Activated CD8-positive, alpha-beta memory T cell treated with anti-CD3 and anti-CD28 coated beads, Interleukin-2, amount 50 U/mL, for 24 hours (primary cell): ENCODE data around the gene MEI1.
"Not testable (repeated sequence)": the region's sequence is repeated elsewhere in the genome, so short reads cannot be mapped to it uniquely, and the experiment has no call there.

Source experiments
- DNase-seq: peaks from one replicate; pipeline ENCODE4 v3.0.0-alpha.2; 2020; ENCODE audit errors: extremely low read depth

Gene MEI1, protein sequence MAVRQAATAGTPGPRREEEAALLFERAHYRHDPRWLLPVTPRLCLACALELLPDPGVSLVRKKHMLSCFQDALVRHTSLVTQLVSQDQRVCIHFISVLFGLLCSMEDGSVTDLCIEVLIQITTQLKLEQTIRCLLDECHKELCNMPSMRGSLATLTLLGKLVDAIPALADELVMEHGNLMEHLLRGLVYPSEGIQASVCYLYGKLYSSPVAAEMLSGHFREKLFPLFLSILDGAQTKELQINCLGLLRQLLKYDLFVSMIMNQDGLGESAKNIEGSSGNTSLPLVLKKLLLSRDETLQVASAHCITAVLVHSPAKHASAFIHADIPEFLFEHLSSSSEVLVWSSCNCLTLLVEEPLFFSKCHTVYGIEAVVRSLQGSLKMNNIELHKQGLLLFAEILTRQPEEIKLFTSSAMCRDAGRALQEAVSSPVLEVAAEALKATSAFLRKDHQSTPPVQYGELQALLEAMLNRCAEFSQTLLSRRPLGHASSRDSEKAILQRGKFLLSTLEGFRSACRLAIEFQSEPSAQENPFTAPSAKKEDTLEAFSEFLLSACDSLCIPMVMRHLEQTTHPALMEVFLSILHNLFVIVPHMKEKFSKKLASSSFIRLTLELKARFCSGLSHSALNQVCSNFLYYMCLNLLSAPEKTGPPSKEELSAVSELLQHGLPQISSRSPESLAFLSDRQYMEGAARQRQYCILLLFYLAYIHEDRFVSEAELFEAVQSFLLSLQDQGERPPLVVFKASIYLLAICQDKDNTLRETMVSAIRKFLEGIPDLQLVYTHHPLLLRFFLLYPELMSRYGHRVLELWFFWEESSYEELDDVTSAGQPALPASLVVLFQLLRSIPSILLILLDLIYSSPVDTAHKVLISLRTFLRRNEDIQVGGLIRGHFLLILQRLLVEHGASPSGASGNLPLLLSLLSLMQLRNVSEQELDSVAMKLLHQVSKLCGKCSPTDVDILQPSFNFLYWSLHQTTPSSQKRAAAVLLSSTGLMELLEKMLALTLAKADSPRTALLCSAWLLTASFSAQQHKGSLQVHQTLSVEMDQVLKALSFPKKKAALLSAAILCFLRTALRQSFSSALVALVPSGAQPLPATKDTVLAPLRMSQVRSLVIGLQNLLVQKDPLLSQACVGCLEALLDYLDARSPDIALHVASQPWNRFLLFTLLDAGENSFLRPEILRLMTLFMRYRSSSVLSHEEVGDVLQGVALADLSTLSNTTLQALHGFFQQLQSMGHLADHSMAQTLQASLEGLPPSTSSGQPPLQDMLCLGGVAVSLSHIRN

DNA sequence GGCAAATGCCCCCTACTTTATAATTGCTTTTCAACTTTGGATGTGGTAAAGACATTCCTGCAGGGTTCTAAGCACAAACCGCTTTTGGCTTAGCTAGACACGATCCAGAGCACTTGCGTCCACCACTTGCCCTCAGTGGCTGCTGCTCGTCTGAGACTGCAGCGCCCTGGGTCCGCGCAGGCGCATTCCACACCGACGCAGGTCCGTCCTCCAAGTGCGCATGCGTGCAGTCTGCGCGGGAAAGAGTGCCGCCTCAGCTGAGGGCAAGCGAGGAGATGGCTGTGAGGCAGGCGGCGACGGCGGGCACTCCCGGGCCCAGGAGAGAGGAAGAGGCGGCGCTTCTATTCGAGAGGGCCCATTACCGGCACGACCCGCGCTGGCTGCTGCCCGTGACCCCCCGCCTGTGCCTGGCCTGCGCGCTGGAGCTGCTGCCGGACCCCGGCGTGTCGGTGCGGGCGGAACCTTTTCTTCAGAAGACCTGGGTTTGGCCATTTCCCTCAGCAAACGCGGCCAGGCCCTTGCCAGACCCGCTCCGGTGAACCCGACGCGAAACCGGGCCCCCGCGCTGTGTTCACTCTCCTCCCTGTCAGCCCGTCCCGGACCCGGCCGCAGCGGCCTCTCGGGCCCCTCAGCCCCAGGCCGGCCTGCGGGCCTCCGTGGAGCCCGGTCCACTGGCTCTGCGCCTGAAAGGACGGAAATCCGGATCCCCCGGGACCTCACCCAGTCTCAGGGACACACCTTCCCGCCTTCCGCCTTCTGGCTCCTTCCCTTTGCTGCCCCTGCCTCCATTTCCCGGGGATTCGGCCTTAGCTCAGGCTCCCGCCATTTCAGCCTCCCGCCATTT lies at the start of gene MEI1:
TSS of gene MEI1 (plus strand) at position 240 of the 844 bp plus-strand sequence. CDS start at position 276, 36 bp downstream.
- DNase-seq, result peak; percentile 75

DNA sequence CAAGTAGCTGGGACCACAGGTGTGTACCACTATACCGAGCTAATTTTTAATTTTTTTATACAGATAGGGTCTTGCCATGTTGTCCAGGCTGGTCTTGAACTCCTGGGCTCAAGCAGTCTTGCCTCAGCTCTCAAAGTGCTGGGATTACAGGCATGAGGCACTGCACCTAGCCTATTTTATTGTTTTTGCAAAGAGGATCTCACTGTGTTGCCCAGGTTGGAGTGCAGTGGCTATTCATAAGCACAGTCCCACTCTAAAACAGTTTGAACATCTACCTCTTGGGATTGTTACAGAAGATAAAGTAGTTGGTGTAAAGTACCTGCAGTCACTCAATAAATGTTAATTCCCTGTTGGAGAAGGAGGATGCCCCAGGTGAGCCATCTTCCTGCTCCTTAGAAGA lies 49.1 kb upstream of the MEI1 start:
- DNase-seq, result no peak

- no peak for DNase-seq
These were observed 48.5 kb upstream of the MEI1 start for GRCh38 chr22:41650821-41651220.

- DNase-seq, result no peak
These were observed 45.0 kb upstream of the MEI1 start for GRCh38 chr22:41654322-41654721.

DNA sequence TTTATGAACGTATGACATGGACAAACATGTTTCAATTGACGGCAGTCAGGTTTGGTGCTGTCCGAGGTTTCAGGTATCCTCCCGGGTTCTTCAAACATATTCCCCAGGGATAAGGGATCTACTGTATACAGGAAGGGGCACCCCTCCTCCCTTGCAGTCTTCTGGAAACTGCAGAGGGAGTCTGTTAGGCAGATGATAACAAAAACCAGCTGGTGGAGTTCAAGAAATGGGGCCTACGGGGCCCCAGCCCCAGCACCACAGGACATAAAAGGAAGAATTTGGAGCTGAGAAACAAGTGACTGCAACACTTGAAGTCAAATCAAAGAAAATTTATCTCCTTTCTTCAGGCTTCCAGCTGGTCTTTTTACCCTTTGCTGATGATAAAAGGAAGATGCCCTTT lies 42.7 kb upstream of the MEI1 start:
- DNase-seq, result no peak

DNA sequence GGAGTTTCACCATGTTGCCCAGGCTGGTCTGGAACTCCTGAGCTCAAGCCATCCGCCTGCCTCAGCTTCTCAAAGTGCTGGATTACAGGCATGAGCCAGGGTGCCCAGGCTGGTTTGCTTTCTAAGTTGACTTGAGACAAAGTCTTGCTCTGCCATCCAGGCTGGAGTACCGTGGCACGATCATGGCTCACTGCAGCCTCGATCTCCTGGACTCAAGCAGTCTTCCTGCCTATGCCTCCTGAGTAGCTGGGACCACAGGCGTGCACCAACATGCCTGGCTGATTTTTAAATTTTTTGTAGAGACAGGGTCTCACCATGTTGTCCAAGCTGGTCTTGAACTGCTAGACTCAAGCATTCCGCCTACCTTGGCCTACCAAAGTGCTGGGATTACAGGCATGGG lies 41.6 kb upstream of the MEI1 start:
- no peak for DNase-seq

GRCh38 chr22:41658869-41659268 lies 40.4 kb upstream of the MEI1 start:
- DNase-seq, result no peak

- DNase-seq, result no peak
These were observed 39.4 kb upstream of the MEI1 start for GRCh38 chr22:41659941-41660340.

DNA sequence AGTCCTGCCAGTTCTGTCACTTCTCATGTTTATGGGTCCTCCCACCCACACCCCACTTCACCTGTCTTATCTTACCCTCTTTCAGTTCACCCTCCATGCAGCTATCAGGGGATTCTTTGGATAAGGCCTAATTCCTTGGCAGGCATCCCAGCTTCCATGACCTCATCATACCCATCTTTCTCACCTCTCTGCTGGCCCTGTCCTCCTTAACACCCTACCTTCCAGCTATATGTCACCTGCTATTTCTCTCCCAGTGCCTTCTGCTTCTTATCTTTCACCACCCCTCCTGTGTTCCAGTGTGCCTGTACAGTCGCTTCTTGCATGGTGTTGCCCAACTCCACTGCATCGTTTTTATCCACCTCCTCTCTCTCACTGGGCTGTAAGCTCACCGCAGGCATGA lies 38.9 kb upstream of the MEI1 start:
- DNase-seq, result no peak

DNA sequence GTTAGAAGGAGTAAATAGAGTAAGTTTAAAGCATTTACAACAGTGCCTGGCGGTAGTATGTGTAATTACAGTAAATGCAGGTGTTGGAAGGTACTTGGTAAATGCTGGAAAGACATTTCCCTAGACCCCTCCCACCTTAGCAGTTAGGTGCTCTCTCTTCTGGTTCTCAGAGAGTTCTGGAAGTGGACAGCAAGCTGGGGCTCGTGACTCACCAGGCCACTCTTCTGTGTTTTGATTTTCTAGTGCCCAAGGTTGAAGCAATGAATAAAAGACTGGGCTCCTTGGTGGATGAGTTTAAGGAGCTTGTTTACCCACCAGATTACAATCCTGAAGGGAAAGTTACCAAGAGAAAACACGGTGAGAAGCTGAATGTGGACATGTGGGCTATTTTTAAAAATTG lies 38.2 kb upstream of the MEI1 start:
- no peak for DNase-seq

GRCh38 chr22:41661713-41662112 lies 37.6 kb upstream of the MEI1 start:
- DNase-seq, result no peak

GRCh38 chr22:41663594-41663993 lies 35.7 kb upstream of the MEI1 start:
- not testable (repeated sequence) for DNase-seq

DNA sequence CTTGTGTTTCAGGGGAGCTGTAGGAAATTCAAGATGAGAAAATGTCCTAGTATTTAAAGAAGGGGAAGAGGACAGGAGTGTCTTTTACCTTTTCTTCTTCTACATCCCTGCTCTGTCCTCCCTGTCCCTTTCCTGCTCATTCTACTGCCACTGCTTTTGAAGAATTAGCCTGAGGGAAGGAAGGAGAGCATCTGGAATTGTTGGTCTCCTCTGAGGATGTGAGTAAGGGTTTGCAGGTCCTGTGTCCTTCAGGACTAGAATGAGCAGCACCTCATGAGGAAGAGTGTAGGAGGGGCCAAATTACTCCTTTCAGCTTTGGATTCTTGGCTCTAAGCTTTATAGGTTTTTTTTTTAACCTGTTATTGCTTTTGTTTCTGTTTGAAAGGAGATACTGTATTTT lies 34.8 kb upstream of the MEI1 start:
- no peak for DNase-seq

DNA sequence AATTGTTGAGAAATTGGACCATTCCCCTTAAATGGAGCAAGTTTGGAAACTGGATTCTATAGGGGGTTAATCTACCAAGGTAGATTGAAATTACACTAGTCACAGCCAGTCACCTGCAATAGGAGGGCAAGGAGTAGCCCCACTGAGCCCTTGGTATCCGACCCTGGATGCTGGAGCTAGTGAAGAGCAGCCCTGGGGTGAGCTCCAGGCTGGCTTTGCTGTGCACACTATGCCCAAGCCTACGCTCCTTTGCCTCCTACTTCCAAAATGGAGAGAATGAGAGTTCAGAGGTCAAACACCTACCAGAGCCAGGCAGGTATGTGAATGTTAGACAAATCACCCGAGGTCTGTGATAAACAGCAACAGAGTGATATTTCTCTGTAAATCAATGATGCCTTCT lies 34.4 kb upstream of the MEI1 start:
- DNase-seq, result no peak

DNA sequence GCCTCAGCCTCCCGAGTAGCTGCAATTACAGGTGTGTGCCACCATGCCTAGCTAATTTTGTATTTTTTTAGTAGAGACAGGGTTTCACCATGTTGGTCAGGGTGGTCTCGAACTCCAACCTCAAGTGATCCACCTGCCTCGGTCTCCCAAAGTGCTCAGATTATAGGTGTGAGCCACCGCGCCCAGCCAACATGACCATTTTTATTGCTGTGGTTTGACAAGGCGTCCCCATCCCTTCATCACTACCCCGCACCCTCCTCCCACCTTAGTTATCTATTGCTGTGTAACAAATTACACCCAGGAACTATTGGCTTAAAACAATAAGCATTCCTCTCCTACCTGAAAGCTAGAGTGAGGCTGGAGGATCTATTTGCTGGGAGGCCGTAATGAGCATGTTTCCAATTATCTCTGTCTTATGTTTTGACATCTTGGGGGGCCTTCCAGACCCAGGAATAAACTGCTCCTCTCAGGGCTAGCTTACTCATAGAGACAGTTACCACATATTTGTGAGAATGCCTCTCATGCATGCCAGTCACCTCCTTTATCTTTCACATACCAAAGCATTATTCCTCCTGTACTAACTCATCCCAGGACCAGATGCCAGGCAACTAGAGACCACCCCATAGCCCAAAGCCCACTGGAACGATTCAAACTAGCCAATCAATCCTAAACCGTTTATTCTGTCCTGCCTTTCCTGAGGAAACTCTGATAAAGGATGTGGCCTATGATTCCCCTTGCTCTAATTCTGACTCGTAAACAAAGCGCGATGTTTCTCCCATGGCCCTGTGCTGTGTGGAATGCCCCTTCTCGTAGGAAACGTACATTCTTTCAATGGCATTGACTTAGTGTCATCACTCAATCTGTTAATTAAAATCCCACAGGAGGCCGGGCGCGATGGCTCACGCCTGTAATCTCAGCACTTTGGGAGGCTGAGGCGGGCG lies 30.1 kb upstream of the MEI1 start:
- no peak for DNase-seq

- DNase-seq, result not testable (repeated sequence)
These were observed 27.2 kb upstream of the MEI1 start for GRCh38 chr22:41672096-41672495.

GRCh38 chr22:41672780-41673509 lies 26.4 kb upstream of the MEI1 start:
- DNase-seq, result no peak

GRCh38 chr22:41674846-41675340 lies 24.4 kb upstream of the MEI1 start:
- no peak for DNase-seq

GRCh38 chr22:41676134-41676533 lies 23.2 kb upstream of the MEI1 start:
- DNase-seq, result no peak
